Nucleus accumbens (tissue), 56 donors: ENCODE measurements around the gene TMEM131L.
"Not testable (repeated sequence)": the region's sequence is repeated elsewhere in the genome, so short reads cannot be mapped to it uniquely, and the experiment has no call there.

ENCODE experiments used
- DNase-seq, 56 donors: peaks; one replicate each; lab custom pipeline; 2025; lab: John Stamatoyannopoulos, UW

TMEM131L gene

GRCh38 chr4:153448003-153448731, 18.0 kb upstream of the TMEM131L start:
- no peak for DNase-seq

DNA sequence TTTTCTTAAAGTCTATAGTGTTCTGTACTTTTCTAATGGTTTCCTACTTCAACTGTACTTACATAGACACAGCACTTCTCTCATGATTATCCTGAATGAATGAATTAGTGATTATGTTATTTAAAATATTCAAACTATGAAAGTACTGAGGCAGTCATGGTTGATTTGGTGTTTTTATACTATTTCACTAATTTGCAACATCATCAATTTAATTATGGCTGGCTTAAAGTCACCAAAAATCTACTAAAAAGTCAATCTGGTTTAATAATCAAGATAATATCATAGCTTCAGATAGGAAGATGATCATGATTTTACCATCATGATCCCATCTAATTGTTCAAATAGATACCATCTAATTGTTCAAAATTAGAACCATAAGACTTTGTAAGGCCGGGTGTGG, 16.8 kb upstream of the TMEM131L start:
- DNase-seq = no peak

DNA sequence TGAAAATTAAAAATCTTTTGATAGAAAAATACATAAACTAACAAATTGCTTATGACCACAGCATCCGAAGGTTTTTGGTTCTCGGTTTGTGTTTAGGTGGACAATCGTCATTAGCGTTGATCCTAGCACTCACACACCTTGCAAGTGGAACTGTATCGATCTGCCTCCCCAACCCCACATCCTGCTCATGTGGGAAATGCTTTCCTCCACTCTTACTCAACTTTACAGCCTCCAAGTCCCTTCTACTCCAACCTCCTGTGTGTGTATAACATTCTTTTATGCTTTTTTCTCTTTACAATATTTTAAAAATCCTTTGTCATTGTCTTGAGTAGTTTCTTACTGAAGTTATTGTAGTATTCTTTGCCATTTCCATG, 15.6 kb upstream of the TMEM131L start:
- DNase-seq = no peak

- DNase-seq = not testable (repeated sequence)
These were observed 15.0 kb upstream of the TMEM131L start for GRCh38 chr4:153451145-153451544.

- no peak for DNase-seq
These were observed 14.1 kb upstream of the TMEM131L start for GRCh38 chr4:153451911-153452657.

GRCh38 chr4:153452658-153453378, 13.3 kb upstream of the TMEM131L start:
- no peak for DNase-seq

- no peak for DNase-seq
These were observed 12.8 kb upstream of the TMEM131L start for GRCh38 chr4:153453402-153453801.

- no peak for DNase-seq
These were observed 7.2 kb upstream of the TMEM131L start for GRCh38 chr4:153458969-153459368.

DNA sequence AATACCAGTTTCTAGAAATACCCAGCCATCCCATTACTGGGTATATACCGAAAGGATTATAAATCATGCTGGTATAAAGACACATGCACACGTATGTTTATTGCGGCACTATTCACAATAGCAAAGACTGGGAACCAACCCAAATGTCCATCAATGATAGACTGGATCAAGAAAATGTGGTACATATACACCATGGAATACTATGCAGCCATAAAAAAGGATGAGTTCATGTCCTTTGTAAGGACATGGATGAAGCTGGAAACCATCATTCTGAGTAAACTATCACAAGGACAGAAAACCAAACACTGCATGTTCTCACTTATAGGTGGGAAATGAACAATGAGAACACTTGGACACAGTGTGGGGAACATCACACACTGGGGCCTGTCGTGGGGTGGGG, 4.6 kb upstream of the TMEM131L start:
- not testable (repeated sequence) for DNase-seq

GRCh38 chr4:153464068-153464467, 2.1 kb upstream of the TMEM131L start:
- DNase-seq = no peak

DNA sequence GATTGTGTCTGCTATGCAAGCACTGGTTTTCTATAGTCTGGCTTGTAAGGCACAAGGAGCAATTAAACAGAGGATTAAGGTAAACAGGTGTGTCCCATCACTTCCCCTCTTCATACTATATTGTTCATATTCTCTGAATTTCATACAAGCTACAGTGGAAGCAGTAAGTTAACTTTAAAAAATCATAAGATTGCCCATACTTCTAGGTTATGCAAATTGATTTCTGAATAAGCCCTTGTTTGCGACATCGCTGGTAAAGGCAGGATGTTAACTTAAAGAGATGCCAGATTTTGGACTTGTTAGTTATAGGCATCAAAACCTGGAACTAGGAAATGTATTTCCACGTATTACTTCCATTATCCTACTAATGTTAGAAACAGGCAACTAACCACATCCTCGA, 1.0 kb upstream of the TMEM131L start:
- DNase-seq = no peak

DNA sequence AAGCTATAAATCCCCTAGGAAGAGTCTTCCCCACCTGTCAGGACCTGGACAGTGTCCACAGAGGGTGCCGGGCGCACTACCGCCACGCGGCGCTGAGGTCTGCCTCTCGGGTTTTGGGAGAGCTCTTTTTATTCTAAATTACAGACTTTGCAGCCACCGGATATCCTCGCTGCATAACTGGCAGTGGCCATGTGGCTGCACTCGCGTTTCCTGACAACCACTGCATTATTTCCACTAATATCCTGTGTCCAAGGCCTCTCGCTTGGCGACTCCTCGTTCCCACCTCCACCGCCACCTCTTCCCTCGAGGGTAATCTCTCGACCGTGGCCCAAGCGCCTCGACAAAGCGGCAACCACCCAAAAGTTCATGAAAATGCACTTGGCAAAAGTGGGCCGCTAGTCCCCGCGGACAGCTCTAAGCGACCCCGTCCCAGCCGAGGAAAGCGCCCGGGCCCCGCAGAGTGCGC, 512 bp upstream of the TMEM131L start:
- DNase-seq = peak in 24 of 56 donors; percentile 10 to 75 (median 51)

DNA sequence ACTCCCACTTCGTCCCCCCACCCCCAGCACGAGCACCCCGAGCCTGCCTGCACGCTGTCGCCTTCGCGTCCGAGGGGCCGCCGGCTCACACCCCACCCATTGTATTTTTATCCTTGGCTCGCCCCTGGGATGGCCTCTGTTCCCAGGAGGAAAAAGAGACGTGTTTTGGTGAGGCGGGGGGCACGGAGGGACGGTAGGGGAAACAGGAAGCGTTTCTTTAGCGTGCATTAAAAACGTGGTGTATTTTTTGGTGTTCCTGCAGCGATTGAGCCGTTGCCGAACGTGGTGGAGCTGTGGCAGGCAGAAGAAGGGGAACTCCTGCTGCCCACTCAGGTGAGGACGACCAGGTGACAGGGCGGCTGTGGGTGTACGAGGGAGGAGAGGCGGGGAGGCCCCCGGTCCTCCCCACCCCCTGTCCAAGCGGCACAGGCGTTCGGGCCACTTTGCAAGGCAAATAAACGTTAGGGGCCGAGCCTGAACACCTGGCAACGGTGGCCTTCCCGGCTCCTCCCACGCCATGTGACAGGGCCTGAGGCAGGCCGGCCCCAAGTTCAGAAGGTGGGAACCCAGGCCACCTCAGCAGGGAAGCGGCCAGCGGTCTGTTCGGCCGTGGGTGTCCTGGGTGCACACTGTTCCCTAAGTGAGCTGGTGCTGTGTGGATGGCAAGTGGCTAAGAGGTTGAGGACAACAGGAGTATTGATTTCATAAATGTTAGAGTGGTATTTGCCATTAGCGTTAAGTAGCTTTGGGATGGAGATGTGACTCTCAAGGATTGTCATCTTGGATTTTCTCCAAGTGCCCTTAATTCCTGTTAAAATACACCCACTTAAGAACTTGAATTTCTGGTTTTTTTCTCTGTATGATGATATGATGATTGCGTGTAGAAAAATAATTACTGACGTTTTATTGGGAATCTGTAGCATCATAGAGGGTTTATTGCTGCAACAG, 1.1 kb downstream of the TMEM131L start:
- peak in 13 of 56 donors; percentile 11 to 50 (median 27) for DNase-seq

GRCh38 chr4:153467897-153468262, 1.7 kb downstream of the TMEM131L start:
- DNase-seq = no peak

DNA sequence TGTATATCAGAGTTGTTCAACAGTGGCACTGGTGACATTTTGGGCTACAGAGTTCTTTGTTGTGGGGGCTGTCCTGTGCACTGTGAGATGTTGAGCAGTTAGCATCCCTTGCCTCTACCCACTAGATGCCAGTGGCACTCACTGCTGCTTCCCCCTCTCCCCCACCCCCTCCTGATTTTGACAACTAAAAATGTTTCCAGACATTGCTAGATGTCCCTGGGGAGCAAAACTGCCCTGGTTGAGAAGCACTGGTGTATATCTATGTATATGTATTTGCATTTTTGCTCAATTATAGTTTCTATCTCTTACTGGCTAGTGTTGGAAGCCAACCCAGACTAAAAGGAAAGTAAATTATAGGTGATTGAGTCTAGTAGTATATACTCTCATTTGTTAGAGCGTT, 2.4 kb downstream of the TMEM131L start:
- peak in 1 of 56 donors; percentile 11 for DNase-seq

GRCh38 chr4:153469031-153469430, 2.9 kb downstream of the TMEM131L start:
- DNase-seq = no peak

GRCh38 chr4:153471071-153471697, 5.0 kb downstream of the TMEM131L start:
- not testable (repeated sequence) for DNase-seq

- DNase-seq = no peak
These were observed 5.5 kb downstream of the TMEM131L start for GRCh38 chr4:153471698-153472093.

- no peak for DNase-seq
These were observed 6.2 kb downstream of the TMEM131L start for GRCh38 chr4:153472122-153473037.
